LHCN-M2 (cell line): ENCODE data around the gene NPHP4. TPM values are rescaled to one million over a fixed set of nuclear protein-coding genes. Genes with fewer than 3 reads are reported as not detected.

ENCODE experiments used
- total RNA-seq: library from RNA; depleted of rRNA; stranded (reverse); fragments of >200 nt; gene quantifications from 2 replicates; pipeline ENCODE4 v1.2.3, GENCODE V29; 2014; rRNA removed

The NPHP4 gene
- total RNA-seq, 1 experiment from 2014 or later, result 4.7 TPM

Other genes starting within 250 kb of the NPHP4 start
- 0.96 and 1.0 TPM in 2 replicates for gene KCNAB2, start 53.5 kb upstream of the NPHP4 start, total RNA-seq
- gene CHD5, start 187.9 kb upstream of the NPHP4 start, total RNA-seq, result 0.06 TPM in 1 of 2 replicates, not detected in the other
- 111 and 136 TPM in 2 replicates for gene RPL22, start 207.2 kb upstream of the NPHP4 start, total RNA-seq
- 1.0 and 1.3 TPM in 2 replicates for gene RNF207, start 213.7 kb upstream of the NPHP4 start, total RNA-seq
- 135 and 145 TPM in 2 replicates for gene ICMT, start 243.5 kb upstream of the NPHP4 start, total RNA-seq